Measurements from ENCODE around the gene RAMP3.
A peak's percentile ranks its signal among the peaks of the same experiment; 100 is the strongest.
"Not testable (repeated sequence)": the region's sequence is repeated elsewhere in the genome, so short reads cannot be mapped to it uniquely, and the experiment has no call there.

RAMP3 gene, protein sequence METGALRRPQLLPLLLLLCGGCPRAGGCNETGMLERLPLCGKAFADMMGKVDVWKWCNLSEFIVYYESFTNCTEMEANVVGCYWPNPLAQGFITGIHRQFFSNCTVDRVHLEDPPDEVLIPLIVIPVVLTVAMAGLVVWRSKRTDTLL

DNA sequence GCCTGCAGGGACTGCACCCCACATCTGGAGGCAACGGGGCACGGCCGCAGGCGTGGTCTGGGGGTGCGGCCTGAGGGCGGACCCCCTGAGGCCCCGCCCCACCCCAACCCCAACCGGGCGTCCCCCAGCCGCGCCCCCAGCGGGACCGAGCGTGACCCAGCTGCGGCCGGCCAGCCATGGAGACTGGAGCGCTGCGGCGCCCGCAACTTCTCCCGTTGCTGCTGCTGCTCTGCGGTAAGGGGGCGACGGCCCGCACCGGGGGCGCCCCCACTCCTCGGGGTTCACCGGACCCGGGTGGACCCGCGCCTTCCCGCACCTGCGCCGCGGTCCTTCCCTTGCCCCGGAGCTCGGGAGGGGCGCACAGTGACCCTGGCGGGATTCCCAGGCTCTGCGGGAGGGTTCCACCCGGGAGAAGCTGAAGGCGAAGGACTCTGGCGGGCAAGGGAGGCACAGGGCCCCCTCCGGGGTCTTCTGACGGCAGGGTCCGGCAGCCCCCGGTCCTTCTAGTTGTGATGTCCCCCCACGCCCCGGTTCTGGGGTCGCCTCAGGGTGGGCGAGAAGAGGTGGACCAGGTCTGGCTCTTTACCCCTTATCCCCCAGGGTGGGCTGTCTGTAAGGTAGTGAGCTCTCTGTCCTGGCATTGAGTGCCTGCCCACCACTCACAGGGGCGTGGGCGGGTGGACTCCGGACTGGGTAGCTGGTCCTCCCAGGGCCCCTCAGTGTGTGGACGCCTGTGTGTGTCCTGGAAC, at the start of gene RAMP3:
Gene RAMP3, plus strand, starts transcription at position 139 of the 749 bp plus-strand sequence. Its CDS starts 38 bp downstream, at position 177.
- DNase-seq, result no peak

DNA sequence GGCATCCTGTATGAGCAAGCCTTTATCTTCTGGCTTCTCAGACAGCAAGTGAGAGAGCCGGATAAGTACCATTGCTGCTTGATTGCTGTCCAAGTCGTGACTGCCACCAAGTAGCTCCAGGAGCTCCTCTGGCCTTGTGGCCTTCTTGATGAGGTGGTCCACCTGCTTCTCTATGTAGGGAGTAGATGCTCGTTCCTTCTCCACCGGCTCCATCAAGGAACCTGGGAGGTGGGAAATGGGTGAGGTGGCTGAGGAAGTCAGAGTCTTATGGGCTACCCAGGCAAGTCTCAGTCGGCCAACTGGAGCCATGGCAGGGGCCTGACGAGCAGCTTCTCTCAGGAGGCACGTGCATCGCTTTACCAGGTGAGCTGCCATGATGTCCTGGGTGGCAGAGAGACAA, 48.7 kb upstream of the RAMP3 start:
- no peak for DNase-seq

DNA sequence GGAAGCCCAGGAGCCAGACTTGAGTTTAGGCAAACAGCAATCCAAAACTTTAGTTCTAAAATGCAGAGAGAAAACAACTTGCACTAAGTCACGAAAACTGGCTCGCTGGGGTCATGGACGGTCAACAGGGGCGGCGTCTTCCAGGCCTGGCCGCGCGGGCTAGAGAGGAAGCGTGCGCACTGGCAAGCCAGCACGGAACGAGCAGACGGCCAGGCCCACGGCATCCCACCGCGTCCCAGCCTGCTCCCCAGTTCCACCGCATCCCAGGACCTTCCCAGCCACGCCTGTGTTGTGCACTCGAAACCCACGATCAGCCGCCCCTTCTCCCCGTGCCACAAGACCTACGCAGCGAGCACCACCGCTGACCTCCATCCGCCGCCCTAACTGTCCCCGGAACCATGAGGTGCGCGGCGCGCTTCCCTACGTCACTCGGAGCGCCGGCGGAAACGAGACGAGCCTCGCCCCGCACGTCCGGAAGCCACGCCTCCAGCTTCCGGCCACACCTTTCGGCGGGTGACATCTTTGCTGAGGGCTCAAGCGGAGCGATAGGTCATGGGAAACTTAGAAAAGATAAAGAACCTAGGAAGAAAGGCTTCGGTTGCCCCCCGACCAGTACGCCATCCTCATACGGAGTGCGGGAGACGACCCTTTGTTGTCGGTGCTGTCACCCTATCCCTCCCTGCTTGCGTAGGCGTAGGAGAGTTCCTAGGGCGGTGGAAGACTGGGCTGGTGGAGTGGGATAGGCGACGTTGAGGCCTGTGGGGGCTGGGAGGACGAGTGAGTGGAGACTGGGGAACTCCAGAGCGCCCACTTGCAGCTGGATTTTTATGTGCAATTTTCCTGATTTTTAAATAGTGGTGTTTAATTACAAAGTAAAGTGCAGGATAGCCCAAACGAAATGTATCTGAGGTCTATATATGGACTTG, 46.0 kb upstream of the RAMP3 start, which contains the start of gene TBRG4:
Gene TBRG4, minus strand, starts transcription at position 400 of the 926 bp plus-strand sequence. CDS start 2,460 bp downstream, outside the sequence.
- DNase-seq, result peak; percentile 92

DNA sequence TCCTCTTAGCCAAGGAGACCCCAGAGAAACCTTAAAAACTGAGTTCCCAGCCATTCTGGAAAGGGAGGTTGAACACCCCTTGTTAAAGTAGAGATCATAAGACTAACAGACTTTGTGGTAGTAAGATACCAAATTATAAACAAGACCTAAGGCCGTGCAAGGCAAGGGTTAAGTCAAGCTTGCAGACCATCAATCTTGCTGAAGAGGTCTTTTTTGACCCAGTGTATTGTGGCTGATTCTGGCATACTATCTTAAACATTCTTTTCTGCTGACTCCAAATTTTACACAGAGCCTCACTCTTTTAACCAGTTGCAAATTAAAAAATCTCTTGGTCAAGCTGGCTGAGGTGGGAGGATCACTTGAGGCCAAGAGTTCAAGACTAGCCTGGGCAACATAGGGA, 44.9 kb upstream of the RAMP3 start:
- no peak for DNase-seq

DNA sequence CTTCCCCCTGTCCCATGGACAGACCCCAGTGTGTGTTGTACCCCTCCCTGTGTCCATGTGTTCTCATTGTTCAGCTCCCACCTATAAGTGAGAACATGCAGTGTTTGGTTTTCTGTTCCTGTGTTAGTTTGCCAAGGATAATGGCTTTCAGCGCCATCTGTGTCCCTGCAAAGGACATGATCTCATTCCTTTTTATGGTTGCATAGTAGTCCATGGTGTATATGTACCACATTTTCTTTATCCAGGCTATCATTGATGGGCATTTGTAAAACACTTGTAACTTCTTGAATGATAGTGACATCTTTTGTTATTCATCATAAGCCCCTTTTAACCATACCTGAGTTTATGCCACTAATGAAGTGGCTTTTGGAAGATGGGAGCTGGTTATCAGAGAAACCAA, 43.3 kb upstream of the RAMP3 start:
- DNase-seq, result not testable (repeated sequence)

DNA sequence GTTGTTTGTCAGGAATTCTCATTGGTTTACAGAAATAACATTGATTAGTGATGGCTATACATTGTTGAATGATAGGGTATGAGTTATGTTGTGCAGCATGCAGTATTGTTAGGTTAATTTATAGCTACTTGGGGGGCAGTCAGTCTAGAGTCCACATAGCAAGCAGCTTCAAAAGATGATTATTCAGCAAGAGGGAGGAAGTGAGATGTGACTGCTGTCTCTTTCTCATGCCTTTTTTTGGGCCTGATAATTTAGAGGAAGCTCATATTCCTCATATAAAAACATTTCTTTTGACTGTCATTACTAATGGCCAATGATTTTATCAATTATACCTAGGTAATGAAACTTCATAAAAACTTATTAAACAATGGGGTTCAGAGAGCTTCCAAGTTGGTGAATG, 42.7 kb upstream of the RAMP3 start:
- DNase-seq, result no peak

DNA sequence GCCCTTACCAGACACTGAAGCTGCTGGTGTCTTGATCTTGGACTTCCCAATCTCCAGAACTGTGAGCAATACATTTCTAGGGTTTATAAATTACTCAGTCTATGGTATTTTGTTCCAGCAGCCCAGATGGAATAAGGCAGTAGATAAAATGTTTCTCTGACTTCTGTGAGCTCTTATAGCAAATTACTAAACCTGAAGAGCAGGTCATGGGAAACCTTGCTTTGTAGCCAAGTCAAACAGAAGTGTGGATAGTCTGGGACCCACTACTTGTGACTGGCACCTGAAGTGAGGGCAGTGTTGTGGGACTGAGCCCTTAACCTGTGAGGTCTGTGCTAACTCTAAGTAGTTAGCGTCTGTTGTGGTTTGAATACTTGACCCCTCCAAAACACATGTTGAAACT, 41.5 kb upstream of the RAMP3 start:
- no peak for DNase-seq

DNA sequence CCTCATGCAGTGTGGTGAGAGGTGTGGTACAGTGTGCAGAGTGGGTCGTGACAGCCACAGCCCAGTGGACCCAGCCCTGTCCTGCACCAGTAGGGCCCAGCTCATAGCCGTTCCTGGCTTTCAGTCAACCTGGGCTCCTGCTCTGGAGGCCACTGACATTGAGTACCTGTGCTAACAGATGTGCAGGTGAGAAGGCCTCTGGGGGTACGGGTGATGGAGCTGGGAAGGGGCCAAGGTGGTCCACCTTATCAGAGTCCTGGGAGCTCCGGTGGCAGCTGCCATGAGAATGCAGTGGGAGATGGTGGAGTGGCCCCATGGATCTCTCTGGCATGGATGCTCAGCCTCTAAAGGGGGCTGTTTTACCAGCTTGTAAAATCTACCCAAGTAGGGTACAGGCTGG, 40.0 kb upstream of the RAMP3 start:
- DNase-seq, result no peak

DNA sequence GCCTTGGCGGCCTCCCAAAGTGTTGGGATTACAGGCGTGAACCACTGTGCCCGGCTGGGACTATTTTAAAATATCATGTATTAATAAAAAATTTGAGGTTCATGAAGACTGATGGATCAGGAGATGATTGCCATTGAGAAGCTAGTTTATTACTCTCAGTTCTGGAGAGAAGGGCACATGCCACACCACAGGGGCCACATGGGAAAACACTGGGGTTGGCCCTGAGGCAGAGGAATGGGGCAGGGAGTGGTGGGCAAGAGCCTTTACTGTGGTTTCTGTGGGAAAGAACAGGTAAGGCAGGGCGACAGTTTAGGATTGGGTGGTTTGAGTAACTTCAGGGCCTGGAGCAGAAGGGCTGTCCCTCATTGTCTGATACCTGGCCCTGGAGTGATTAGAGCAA, 39.3 kb upstream of the RAMP3 start:
- no peak for DNase-seq

DNA sequence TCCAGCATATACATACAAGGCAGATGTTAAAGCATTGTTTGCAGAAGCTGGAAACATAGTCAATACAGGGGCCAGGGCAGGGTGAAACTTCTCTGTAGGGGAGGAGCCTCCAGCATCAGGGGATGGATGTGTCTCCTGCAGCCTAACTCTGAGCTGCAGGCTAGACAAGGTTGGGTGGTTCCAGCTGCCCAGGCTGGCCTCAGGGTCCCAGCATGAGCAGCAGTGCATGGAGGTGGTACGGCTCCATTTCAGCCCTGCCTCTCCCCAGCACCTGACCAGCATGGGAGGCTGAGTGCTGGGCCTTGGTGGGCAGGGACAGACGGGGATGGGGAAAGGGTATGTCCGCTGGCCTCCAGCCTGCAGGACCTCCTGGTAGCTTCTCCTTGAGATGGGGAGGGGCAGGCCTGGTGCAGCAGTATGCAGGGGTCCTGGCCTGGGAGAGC, 38.7 kb upstream of the RAMP3 start:
- DNase-seq, result no peak

DNA sequence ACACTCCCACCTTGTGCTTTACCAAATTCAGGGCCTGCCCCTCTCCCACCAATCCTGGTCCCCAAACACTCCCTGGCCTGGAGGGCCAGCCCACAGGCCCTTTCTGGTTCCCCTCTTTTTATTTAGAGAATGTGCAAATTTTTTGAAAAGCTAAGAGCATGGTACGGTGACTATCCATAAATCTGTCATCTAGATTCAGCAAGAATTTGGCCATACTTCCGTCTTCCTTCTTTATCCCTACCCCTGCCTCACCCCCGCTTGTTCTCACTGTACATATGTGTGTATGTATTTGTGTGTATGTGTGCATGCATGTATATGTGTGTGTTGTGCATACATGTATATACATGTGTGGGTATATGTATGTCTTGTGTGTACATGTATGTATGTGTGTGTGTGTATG, 38.0 kb upstream of the RAMP3 start:
- DNase-seq, result no peak

DNA sequence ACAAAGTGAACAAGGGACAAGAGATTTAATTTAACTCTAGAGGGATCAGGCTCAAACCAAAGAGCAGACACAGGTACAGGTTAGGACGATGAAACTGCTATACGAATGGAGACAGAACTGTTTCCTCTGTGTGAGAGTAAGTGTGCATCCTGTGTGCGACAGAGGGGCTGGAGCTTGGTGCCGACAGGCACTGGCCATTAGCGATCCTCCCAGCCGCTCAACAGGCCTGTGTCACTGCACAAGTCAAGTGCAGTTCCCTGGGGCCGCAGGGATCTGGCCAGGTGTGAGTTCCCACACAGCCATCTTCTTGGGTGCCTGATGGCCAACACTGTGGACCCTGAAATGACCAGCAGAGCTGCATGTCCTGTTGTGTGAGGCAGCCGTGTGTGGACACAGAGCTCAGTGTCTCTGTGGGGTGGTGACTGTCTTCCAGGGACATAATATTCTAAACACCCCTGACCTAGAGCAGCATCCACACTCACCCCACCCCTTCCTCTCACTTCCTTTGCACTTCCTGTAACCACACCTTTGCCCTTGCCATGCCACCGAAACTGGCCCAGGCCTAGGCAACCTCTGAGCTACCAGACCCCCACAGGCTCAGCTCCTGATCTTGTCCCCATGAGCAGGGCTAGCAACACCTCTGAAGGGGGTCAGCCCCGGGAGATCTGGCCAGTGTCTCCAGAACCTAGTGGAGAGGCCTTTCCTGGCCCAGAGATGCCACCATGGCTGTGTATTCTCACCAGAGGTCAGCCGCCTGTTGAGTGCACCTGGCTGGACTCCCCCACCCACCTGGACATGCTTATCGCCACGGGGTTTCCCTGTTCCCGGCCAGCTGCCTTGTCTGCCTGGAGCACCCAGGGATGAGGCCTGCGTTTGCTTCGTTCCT, 34.4 kb upstream of the RAMP3 start:
- no peak for DNase-seq

DNA sequence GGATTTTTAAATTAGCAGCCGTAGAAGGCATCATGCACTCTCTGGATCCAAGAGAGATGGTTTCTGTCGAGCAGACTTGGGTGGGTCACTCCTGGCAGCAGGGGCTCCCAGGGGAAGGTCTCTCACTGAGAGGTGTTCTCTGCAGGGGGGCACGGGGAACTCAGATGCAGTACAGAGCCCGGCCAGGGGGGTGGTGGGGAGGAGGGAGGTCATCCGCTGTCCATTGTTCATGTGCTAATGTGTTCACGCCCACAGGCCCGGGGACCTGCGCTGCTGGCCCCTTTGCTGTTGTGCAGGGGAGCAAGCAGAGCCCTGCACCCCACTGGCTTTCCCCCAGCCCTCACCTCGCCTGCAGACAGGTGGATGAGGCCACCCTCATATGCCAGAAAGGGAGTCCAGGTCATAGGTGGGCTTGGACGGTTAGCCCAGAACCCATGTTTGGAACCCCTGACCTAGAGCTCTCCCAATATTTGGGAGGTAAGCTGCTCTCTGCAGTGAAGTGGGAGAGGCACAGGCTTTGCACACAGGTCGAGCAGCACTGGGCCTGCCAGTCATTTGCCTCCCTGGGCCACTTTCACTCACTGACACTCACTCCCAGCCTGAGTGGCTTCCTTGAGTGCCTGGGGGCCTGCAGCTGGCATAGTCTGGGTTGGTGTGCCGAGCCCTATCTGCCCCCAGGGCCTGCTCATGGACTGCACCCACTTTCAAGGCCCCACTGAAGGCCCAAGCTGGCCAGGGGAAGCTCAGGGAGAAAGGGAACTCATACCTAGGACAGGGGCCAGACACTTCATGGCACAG, 33.5 kb upstream of the RAMP3 start:
- no peak for DNase-seq

DNA sequence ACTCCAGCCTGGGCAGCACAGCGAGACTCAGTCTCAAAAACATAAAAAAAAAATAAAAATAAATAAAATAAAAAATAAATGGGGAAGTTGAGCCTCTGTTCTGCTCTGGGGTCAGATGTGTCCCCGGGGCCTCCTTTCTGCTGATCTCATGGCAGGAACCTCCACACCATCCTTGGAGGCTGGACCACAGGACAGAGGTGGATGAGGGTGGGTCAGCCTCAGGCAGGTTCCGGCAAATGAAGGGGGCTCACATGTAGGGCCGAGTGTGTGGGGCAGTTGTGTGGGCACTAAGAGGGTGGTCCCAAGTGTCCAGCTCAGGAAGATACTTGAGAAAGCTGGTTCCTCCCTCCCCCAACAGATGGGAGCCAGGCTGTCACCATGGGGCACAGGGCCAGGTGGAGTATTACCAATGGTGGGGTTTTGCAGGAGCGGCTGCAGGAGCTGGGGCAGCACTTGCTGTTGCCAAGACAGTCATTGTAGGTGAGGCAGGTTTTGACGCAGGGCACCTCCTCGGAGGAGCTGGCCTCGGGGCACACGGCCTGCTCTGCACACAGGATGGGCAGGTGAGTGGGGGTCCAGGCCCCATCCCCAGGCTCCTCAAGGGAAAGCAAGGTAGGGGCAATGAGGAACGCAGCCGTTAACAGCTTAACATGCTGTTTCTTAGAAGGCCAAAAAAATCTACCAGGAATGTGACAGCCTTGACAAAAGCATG, 32.2 kb upstream of the RAMP3 start:
- DNase-seq, result no peak

DNA sequence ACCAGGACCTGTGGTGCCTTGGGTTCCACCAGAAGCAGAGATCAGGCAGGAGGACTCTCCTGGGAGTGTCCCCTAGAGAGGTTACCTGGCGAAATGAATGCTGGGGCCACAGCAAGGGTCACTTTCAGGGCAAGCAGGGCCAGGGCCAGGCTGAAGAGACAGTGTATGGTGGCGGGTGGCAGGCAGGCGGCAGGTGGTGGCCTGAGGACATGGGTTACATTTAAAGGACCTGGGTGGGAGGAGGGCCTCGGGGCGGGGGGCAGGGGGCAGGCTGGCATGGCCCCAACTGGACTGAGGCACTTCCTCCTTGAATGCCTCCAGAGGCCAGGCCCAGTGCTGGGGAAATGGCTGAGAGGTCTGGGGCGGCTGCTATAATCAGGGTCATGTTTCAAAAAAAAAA, 31.4 kb upstream of the RAMP3 start:
- DNase-seq, result no peak

DNA sequence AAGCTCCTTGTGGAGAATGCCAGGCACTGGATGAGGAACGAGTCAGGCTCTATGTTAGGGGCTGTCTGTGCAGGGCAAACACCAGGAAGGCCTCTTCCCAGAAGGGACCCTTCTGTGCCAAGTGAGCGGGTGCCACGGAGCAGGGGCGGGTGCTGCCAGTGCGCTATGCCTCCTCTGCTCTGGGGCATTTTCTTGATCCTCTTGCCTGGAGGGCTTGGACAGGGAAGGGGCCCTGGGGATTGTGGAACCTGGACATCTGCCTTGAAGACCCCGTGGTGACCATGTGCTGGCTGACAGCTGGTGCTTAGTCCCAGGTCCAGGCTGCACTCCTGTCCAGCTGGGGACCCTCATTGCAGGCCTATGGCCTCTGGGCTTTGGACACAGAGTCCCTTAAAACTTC, 30.7 kb upstream of the RAMP3 start:
- DNase-seq, result no peak

DNA sequence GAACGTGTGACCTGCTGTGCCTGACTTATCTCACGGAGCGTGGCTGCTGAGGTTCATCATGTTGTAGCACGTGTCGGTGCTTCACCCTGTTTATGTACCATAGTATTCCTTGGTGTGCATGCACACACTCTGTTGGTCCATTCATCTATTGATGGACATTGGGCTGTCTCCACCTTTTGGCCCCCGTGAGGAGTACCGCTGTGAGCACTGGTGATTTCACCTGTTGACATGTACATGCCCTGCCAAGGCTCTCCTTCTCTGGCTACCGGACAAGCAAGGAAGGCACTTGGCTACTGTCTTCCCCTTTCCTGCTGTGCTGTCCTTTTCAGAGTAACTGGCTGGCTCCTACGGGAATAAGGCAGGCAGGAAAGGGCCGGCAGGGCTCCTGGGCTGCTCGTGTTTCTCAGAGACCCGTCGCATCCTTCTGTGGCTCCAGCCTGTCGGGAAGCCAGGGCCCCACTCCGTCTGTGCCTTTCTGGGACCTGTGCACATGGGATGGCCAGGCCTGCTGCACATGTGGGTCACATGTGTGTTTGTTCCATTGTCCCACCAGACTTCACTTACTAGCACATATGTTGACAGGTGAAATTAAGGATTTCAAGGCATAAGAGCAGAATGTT, 28.3 kb upstream of the RAMP3 start:
- no peak for DNase-seq

DNA sequence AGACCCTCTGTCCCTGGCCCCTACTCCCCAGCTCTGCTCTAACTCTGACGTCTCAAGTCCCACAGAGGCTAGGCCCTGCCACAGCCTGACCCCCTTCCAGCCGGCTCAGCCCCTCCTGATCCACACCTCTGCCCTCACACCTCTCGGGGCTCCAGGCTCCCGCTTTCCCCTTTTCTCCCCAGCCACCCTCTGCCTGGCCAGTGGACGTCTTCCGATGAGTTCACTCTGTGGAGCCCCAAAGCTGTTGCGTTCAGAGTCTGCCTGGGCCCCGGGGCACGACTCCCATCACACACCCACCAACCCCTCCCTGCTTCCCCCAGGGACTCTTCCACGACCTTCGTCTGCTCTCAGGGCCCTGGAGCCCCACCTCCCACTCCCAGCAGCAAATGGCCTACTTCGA, 27.7 kb upstream of the RAMP3 start:
- no peak for DNase-seq

DNA sequence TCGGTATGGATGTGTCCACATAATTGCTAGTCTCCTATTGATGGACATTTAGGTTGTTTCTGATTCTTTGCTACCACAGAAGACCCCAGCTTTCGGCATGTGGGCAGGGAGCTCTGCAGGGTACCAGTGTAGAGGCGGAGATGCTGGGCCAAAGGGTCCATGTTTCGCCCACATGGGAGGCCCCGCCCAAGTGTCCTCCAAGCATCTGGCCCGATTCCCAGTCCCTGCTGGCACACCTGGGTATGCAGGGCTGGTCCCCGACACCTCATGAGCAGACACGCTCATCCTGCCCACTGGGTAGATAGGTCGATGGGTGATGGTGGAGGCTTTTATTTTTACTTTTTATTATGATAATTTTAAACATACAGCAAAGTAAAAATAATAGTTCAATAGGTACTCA, 26.7 kb upstream of the RAMP3 start:
- no peak for DNase-seq

DNA sequence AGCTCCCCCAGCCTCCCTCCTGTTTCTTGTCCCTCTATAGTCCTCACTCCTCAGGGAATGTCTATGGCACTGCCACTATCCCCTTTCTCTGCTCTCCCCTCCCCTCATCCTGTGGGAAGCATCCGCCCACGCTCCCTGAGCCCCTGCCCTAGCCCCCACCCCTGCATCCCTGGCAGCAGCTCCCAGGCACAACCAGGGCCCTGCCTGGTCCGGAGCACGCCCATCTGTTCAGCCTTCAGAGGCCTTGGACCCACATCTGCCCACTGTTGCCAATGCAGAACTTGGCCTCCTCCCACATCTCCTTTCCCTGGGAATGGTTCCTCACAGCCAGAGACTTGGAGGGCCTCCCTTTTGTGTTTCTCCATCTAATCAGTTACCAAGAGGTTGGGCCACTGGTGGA, 25.7 kb upstream of the RAMP3 start:
- no peak for DNase-seq

All from fibroblast of skin of right quadriceps (primary cell).